Thyroid gland (tissue), 4 donors: Measurements from ENCODE around the gene WDR83.

Experiments used
- CTCF ChIP-seq, 6 experiments: fragments of 200-600 bp in 3 of 6; fragments of 450-650 bp in 3 of 6; sonication (generic) in 3 of 6; IDR thresholded peaks; one replicate each; pipeline ENCODE4 v1.5.1; 2016 to 2019; ENCODE audit warnings: antibody characterized with exemption in 6 of 6, mild to moderate bottlenecking in 2 of 6, inconsistent platforms in 1 of 6, moderate library complexity in 1 of 6
- POLR2A ChIP-seq, 2 donors: fragments of 450-650 bp; IDR thresholded peaks; one replicate each; pipeline ENCODE4 v1.6.1; 2017; ENCODE audit warnings: antibody characterized with exemption in 2 of 2, mild to moderate bottlenecking in 2 of 2, moderate library complexity in 1 of 2

- TF ChIP-seq POLR2A (IDR thresholded peaks at IDR 0.05) (no peak), CTCF (IDR thresholded peaks at IDR 0.05) (no peak)
Measured at GRCh38 chr19:12672744-12673143, 6.1 kb downstream of the WDR83 start.
